ENCODE data around the gene WIF1.

WIF1 gene

GRCh38 chr12:65122703-65123102 is 1.6 kb upstream of the WIF1 start:
- no peak for DNase-seq (ENCODE audit: low read depth in 1 of 2, low spot score in 1 of 2)

- DNase-seq (ENCODE audit: low read depth in 1 of 2, low spot score in 1 of 2) = no peak
Measured at GRCh38 chr12:65121956-65122469, 908 bp upstream of the WIF1 start.

- DNase-seq (ENCODE audit: low read depth in 1 of 2, low spot score in 1 of 2) = no peak
Measured at GRCh38 chr12:65119063-65119462, 2.0 kb downstream of the WIF1 start.

GRCh38 chr12:65113621-65114035 is 7.5 kb downstream of the WIF1 start:
- DNase-seq (ENCODE audit: low read depth in 1 of 2, low spot score in 1 of 2) = no peak

GRCh38 chr12:65106948-65107347 is 14.2 kb downstream of the WIF1 start:
- no peak for DNase-seq (ENCODE audit: low read depth in 1 of 2, low spot score in 1 of 2)

GRCh38 chr12:65100140-65100539 is 21.0 kb downstream of the WIF1 start:
- no peak for DNase-seq (ENCODE audit: low read depth in 1 of 2, low spot score in 1 of 2)

GRCh38 chr12:65099182-65099581 is 21.9 kb downstream of the WIF1 start:
- DNase-seq (ENCODE audit: low read depth in 1 of 2, low spot score in 1 of 2) = no peak

GRCh38 chr12:65098364-65098763 is 22.7 kb downstream of the WIF1 start:
- DNase-seq (ENCODE audit: low read depth in 1 of 2, low spot score in 1 of 2) = no peak

- DNase-seq (ENCODE audit: low read depth in 1 of 2, low spot score in 1 of 2) = no peak
Measured at GRCh38 chr12:65094722-65095121, 26.4 kb downstream of the WIF1 start.

GRCh38 chr12:65093606-65094005 is 27.5 kb downstream of the WIF1 start:
- no peak for DNase-seq (ENCODE audit: low read depth in 1 of 2, low spot score in 1 of 2)

- DNase-seq (ENCODE audit: low read depth in 1 of 2, low spot score in 1 of 2) = no peak
Measured at GRCh38 chr12:65090461-65090860, 30.6 kb downstream of the WIF1 start.

GRCh38 chr12:65086236-65086635 is 34.9 kb downstream of the WIF1 start:
- DNase-seq (ENCODE audit: low read depth in 1 of 2, low spot score in 1 of 2) = no peak

GRCh38 chr12:65084579-65084978 is 36.5 kb downstream of the WIF1 start:
- DNase-seq (ENCODE audit: low read depth in 1 of 2, low spot score in 1 of 2) = no peak

- no peak for DNase-seq (ENCODE audit: low read depth in 1 of 2, low spot score in 1 of 2)
Measured at GRCh38 chr12:65083581-65083980, 37.5 kb downstream of the WIF1 start.

GRCh38 chr12:65082406-65082805 is 38.7 kb downstream of the WIF1 start:
- no peak for DNase-seq (ENCODE audit: low read depth in 1 of 2, low spot score in 1 of 2)

GRCh38 chr12:65081496-65081895 is 39.6 kb downstream of the WIF1 start:
- no peak for DNase-seq (ENCODE audit: low read depth in 1 of 2, low spot score in 1 of 2)

- DNase-seq (ENCODE audit: low read depth in 1 of 2, low spot score in 1 of 2) = no peak
Measured at GRCh38 chr12:65074932-65075331, 46.2 kb downstream of the WIF1 start.

- no peak for DNase-seq (ENCODE audit: low read depth in 1 of 2, low spot score in 1 of 2)
Measured at GRCh38 chr12:65069336-65069735, 51.8 kb downstream of the WIF1 start.

- no peak for DNase-seq (ENCODE audit: low read depth in 1 of 2, low spot score in 1 of 2)
Measured at GRCh38 chr12:65067383-65067782, 53.7 kb downstream of the WIF1 start.

GRCh38 chr12:65055859-65056258 is 65.2 kb downstream of the WIF1 start:
- no peak for DNase-seq (ENCODE audit: low read depth in 1 of 2, low spot score in 1 of 2)

- no peak for DNase-seq (ENCODE audit: low read depth in 1 of 2, low spot score in 1 of 2)
Measured at GRCh38 chr12:65051218-65051617, 69.9 kb downstream of the WIF1 start.

GRCh38 chr12:65045269-65045668 is 75.8 kb downstream of the WIF1 start:
- DNase-seq (ENCODE audit: low read depth in 1 of 2, low spot score in 1 of 2) = no peak

- DNase-seq (ENCODE audit: low read depth in 1 of 2, low spot score in 1 of 2) = no peak
Measured at GRCh38 chr12:65039301-65039700, 81.8 kb downstream of the WIF1 start.

- no peak for DNase-seq (ENCODE audit: low read depth in 1 of 2, low spot score in 1 of 2)
Measured at GRCh38 chr12:65025136-65025535, 96.0 kb downstream of the WIF1 start.
